ENCODE results near the gene DNAI7. TPM values are rescaled to one million over a fixed set of nuclear protein-coding genes. Genes with fewer than 3 reads are reported as not detected.

The DNAI7 gene
- total RNA-seq, 2 donors from 2014 or later, result 1.5 to 1.6 TPM

GRCh38 chr12:25083211-25083610 is 111.7 kb downstream of the DNAI7 start:
- no peaks in the 10 kb centered on the region for H3K27me3 ChIP-seq
- H3K4me1 ChIP-seq, result no peaks in the 10 kb centered on the region
- no peak overlapping the region for H3K27ac ChIP-seq
- no peak for DNase-seq (ENCODE audit: low spot score)
- no peaks in the 10 kb centered on the region for H3K36me3 ChIP-seq
- TF ChIP-seq, protein P1, sequence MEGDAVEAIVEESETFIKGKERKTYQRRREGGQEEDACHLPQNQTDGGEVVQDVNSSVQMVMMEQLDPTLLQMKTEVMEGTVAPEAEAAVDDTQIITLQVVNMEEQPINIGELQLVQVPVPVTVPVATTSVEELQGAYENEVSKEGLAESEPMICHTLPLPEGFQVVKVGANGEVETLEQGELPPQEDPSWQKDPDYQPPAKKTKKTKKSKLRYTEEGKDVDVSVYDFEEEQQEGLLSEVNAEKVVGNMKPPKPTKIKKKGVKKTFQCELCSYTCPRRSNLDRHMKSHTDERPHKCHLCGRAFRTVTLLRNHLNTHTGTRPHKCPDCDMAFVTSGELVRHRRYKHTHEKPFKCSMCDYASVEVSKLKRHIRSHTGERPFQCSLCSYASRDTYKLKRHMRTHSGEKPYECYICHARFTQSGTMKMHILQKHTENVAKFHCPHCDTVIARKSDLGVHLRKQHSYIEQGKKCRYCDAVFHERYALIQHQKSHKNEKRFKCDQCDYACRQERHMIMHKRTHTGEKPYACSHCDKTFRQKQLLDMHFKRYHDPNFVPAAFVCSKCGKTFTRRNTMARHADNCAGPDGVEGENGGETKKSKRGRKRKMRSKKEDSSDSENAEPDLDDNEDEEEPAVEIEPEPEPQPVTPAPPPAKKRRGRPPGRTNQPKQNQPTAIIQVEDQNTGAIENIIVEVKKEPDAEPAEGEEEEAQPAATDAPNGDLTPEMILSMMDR (IDR thresholded peaks at IDR 0.05), result no peak
- no peak overlapping the region for H3K4me3 ChIP-seq
- H3K9me3 ChIP-seq, result no peaks in the 10 kb centered on the region

DNA sequence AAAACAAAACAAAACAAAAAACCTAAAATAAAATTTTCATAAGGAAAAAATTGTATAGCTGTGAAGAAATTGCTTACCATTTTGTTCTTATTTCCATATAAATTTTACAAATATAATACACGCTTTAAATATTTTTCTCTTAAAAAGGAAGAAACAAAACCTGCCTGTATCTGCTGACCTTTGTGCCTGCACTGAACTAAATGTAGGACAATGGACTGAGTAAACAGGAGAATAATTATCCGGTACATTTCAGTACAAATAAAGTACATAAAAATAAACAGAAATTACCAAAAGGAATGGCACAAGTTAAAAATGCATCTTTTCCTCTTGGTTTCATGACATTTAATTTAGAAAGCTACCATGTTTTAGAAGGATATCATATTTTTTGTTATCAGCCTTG is 112.3 kb downstream of the DNAI7 start:
- no peaks in the 10 kb centered on the region for H3K36me3 ChIP-seq
- TF ChIP-seq, protein P1 (IDR thresholded peaks at IDR 0.05), result no peak
- no peak overlapping the region for H3K27ac ChIP-seq
- no peaks in the 10 kb centered on the region for H3K9me3 ChIP-seq
- H3K27me3 ChIP-seq, result no peaks in the 10 kb centered on the region
- H3K4me1 ChIP-seq, result no peaks in the 10 kb centered on the region
- DNase-seq (ENCODE audit: low spot score), result no peak
- H3K4me3 ChIP-seq, result no peak overlapping the region

DNA sequence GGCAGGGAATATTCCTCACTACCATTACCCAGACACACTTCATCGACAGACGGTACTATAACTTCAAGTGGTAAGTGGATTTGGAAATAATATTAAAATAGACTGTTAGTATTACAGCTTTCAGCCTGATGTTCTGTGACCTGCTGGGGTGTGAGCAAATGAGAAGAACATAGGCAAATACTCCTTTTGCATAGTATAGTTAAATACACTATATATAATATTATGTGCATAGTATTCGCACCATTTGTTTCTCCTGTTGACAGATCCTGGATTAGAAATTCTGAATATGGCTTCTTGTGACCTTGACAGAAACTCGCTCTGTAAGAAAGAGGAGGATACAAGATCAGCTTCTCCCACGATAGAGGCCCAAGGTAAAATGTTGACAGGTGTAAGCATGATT is 115.6 kb downstream of the DNAI7 start:
- no peaks in the 10 kb centered on the region for H3K36me3 ChIP-seq
- TF ChIP-seq, protein P1 (IDR thresholded peaks at IDR 0.05), result no peak
- H3K27ac ChIP-seq, result no peak overlapping the region
- H3K4me1 ChIP-seq, result no peaks in the 10 kb centered on the region
- no peak for DNase-seq (ENCODE audit: low spot score)
- H3K9me3 ChIP-seq, result no peaks in the 10 kb centered on the region
- H3K27me3 ChIP-seq, result no peaks in the 10 kb centered on the region
- H3K4me3 ChIP-seq, result no peak overlapping the region

GRCh38 chr12:25074954-25075353 is 120.0 kb downstream of the DNAI7 start:
- TF ChIP-seq, protein P1 (IDR thresholded peaks at IDR 0.05), result no peak
- H3K4me1 ChIP-seq, result no peaks in the 10 kb centered on the region
- H3K27ac ChIP-seq, result no peak overlapping the region
- no peaks in the 10 kb centered on the region for H3K36me3 ChIP-seq
- no peak overlapping the region for H3K4me3 ChIP-seq
- H3K9me3 ChIP-seq, result no peaks in the 10 kb centered on the region
- no peaks in the 10 kb centered on the region for H3K27me3 ChIP-seq
- no peak for DNase-seq (ENCODE audit: low spot score)

DNA sequence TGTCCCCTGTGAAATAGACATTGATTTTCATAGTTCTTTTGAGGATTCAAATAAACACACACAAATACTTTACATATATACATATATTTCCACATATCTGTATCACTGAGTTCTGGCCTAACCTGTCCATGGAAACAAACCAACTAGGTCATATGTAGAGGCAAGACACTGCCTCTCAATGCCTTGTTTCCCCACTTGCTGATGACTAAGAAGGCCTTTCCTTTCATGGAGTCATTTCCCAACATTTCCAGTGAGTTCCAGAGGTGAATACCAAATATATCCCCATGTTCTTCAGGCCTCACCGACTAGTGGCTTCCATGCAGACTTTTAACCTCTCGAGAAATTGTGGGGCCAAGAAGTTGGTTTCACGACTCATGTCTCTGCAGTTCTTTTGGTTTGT is 120.8 kb downstream of the DNAI7 start:
- H3K9me3 ChIP-seq, result no peaks in the 10 kb centered on the region
- TF ChIP-seq, protein P1 (IDR thresholded peaks at IDR 0.05), result no peak
- no peaks in the 10 kb centered on the region for H3K4me1 ChIP-seq
- H3K36me3 ChIP-seq, result no peaks in the 10 kb centered on the region
- DNase-seq (ENCODE audit: low spot score), result no peak
- no peak overlapping the region for H3K4me3 ChIP-seq
- H3K27me3 ChIP-seq, result no peaks in the 10 kb centered on the region
- H3K27ac ChIP-seq, result no peak overlapping the region

- Histone ChIP-seq H3K36me3 (no peaks in the 10 kb centered on the region), H3K4me3 (no peak overlapping the region), H3K9me3 (no peaks in the 10 kb centered on the region), H3K27ac (no peak overlapping the region), H3K4me1 (no peaks in the 10 kb centered on the region), H3K27me3 (no peaks in the 10 kb centered on the region)
- DNase-seq (ENCODE audit: low spot score), result no peak
- TF ChIP-seq, protein P1 (IDR thresholded peaks at IDR 0.05), result no peak
These were observed 121.9 kb downstream of the DNAI7 start for GRCh38 chr12:25072906-25073650.

Measured in right atrium auricular region (tissue), 2 donors.